ENCODE results near the gene AIG1.
A peak's percentile ranks its signal among the peaks of the same experiment; 100 is the strongest.
"Not testable (repeated sequence)": the region's sequence is repeated elsewhere in the genome, so short reads cannot be mapped to it uniquely, and the experiment has no call there.

AIG1 gene

DNA sequence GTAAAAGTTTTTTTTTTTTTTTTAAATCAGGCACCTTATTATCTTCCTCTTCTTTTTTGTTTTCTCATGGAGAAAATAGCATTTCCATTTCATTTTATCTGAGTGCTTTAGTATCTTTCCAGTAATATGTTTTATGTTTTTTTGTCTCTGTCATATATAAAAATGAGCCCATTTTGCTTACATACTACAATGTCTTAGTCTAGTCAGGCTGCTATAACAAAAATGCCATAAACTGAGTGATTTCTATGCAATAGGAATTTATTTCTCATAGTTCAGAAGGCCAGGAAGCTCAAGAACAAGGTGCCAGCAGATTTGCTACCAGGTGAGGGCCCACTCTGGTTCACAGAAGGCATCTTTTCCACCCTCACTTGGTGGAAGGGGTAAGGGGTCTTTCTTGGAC, 35.7 kb upstream of the AIG1 start:
- no peak overlapping the region for H3K4me3 ChIP-seq (ENCODE audit: low read depth, low read length)
- no peak for TF ChIP-seq CTCF (IDR thresholded peaks at IDR 0.05; ENCODE audit: low read depth, low read length)

- TF ChIP-seq CTCF (IDR thresholded peaks at IDR 0.05; ENCODE audit: low read depth, low read length) = peak; percentile 61
- H3K4me3 ChIP-seq (ENCODE audit: low read depth, low read length) = no peak overlapping the region
Measured at GRCh38 chr6:143026696-143027449, 33.8 kb upstream of the AIG1 start.

- no peak for TF ChIP-seq CTCF (IDR thresholded peaks at IDR 0.05; ENCODE audit: low read depth, low read length)
- no peak overlapping the region for H3K4me3 ChIP-seq (ENCODE audit: low read depth, low read length)
Measured at GRCh38 chr6:143034689-143035334, 25.9 kb upstream of the AIG1 start.

GRCh38 chr6:143037470-143037869, 23.2 kb upstream of the AIG1 start:
- no peak for TF ChIP-seq CTCF (IDR thresholded peaks at IDR 0.05; ENCODE audit: low read depth, low read length)
- H3K4me3 ChIP-seq (ENCODE audit: low read depth, low read length) = no peak overlapping the region

DNA sequence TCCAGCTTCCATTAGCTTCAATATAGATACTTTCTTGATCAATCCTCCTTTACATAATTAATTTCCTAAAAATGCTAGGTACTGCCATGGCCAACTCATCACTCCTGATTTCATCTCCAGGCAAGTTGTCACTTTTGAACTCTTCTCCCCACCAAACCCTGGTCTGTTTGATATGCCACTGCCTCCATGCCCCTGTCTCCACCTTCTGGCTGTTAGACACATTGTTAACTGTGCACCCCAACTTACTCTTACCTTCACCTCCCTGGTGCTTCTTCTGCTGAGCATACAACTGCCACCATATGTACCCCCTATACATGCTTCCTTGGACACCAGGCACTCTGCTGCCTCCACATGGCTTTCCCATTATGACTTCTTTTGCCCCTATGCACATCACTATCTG, 21.9 kb upstream of the AIG1 start:
- no peak for TF ChIP-seq CTCF (IDR thresholded peaks at IDR 0.05; ENCODE audit: low read depth, low read length)
- no peak overlapping the region for H3K4me3 ChIP-seq (ENCODE audit: low read depth, low read length)

DNA sequence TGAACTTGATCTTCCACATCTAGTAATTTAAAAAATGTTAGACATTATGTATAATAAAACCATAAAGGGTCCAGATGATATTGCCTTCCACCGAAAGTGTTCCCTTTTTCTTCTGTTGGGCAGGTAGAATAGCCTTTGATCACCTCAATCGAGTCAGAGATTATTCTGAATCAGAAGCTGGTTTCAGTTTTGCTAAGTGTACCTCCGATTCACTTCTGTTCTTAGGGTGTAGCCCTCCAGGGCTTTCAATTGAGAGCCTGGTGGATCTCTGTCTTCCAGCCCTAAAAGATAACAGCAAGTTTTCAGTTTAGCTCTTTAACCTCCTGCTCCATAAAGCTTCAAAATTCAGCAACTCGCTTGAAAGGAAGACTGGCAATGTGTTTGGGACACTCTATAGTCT, 21.1 kb upstream of the AIG1 start:
- peak overlapping the region; percentile 25 for H3K4me3 ChIP-seq (ENCODE audit: low read depth, low read length)
- no peak for TF ChIP-seq CTCF (IDR thresholded peaks at IDR 0.05; ENCODE audit: low read depth, low read length)

DNA sequence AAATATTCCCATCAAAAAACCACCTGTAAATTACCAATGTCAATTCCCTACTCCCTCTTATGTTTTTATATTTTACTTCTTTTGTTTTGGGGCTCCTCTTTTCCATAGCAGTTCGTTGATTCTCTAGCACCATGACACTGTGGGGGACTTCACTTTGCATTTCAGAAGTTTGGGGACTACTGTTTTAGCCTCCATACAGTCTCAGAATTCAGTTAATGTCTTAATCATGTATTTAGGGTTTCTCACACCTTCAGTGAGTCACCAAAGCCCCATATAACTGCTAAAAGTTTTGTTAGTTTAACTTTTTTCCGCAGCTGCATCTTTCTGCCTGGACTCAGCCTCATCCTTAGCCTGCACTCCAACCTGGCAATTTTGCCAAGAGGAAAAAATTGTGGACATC, 20.7 kb upstream of the AIG1 start:
- TF ChIP-seq CTCF (IDR thresholded peaks at IDR 0.05; ENCODE audit: low read depth, low read length) = no peak
- peak overlapping the region; percentile 25 for H3K4me3 ChIP-seq (ENCODE audit: low read depth, low read length)

- not testable (repeated sequence) for H3K4me3 ChIP-seq (ENCODE audit: low read depth, low read length)
Measured at GRCh38 chr6:143044345-143044744, 16.3 kb upstream of the AIG1 start.
